B cell (primary cell): Measurements from ENCODE around the gene PCDHB16.
"Not testable (repeated sequence)": the region's sequence is repeated elsewhere in the genome, so short reads cannot be mapped to it uniquely, and the experiment has no call there.

ENCODE experiments used
- EZH2 ChIP-seq: IDR thresholded peaks from 2 replicates; pipeline ENCODE4 v1.6.1; 2012; ENCODE audit warnings: borderline replicate concordance, low read depth, mild to moderate bottlenecking, moderate library complexity, low read length; ENCODE audit not compliant: insufficient read depth, poor library complexity, severe bottlenecking
- TF ChIP-seq, protein P1 (sequence below): fragments of 200-600 bp; IDR thresholded peaks from one replicate; pipeline ENCODE4 v1.8.0; 2022; ENCODE audit warnings: antibody characterized with exemption, mild to moderate bottlenecking

DNA sequence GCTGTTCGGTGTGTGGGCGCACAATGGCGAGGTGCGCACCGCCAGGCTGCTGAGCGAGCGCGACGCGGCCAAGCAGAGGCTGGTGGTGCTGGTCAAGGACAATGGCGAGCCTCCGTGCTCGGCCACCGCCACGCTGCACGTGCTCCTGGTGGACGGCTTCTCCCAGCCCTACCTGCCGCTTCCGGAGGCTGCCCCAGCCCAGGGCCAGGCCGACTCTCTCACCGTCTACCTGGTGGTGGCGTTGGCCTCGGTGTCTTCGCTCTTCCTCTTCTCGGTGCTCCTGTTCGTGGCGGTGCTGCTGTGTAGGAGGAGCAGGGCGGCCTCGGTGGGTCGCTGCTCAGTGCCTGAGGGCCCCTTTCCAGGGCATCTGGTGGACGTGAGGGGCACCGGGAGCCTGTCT lies 2.3 kb upstream of the PCDHB16 start:
- TF ChIP-seq, protein P1, sequence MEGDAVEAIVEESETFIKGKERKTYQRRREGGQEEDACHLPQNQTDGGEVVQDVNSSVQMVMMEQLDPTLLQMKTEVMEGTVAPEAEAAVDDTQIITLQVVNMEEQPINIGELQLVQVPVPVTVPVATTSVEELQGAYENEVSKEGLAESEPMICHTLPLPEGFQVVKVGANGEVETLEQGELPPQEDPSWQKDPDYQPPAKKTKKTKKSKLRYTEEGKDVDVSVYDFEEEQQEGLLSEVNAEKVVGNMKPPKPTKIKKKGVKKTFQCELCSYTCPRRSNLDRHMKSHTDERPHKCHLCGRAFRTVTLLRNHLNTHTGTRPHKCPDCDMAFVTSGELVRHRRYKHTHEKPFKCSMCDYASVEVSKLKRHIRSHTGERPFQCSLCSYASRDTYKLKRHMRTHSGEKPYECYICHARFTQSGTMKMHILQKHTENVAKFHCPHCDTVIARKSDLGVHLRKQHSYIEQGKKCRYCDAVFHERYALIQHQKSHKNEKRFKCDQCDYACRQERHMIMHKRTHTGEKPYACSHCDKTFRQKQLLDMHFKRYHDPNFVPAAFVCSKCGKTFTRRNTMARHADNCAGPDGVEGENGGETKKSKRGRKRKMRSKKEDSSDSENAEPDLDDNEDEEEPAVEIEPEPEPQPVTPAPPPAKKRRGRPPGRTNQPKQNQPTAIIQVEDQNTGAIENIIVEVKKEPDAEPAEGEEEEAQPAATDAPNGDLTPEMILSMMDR, result not testable (repeated sequence)
- TF ChIP-seq EZH2, result not testable (repeated sequence)
